ENCODE data around the gene SLCO4A1. TPM values are rescaled to one million over a fixed set of nuclear protein-coding genes. Genes with fewer than 3 reads are reported as not detected.
A peak's percentile ranks its signal among the peaks of the same experiment; 100 is the strongest.

The SLCO4A1 gene
- total RNA-seq, 2 experiments from 2014 or later: 55.0 to 56.9 TPM

GRCh38 chr20:62716198-62716940 lies 74.1 kb downstream of the SLCO4A1 start:
- H3K27ac Mint-ChIP-seq: peak overlapping the region; percentile 70
- peak overlapping the region; percentile 38 for H3K4me3 Mint-ChIP-seq
- H3K36me3 Mint-ChIP-seq: peaks cover 3% of the 10 kb centered on the region
- no peak for DNase-seq
- H3K27me3 Mint-ChIP-seq: peaks cover 3% of the 10 kb centered on the region
- peaks cover 13% of the 10 kb centered on the region for H3K4me1 Mint-ChIP-seq
- H3K9me3 Mint-ChIP-seq: peaks cover 11% of the 10 kb centered on the region

DNA sequence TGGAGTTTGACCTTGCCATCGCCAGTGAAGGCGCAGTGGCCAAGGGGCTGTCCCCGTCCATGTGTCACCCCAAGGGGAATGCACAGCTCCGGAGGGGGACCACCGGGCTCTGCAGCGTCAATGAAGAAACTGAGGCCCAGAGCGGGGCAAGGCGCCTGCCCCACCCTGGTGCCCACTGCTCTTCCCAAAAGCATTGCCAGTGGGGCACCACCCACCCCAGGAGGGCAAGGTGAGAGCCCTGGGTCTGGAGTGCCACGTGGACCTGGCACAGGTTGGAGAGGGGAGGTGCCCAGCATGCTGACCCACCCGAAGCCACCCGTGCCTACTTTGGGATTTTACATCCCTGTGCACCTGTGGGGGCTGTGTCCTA lies 74.6 kb downstream of the SLCO4A1 start:
- peaks cover 16% of the 10 kb centered on the region for H3K9me3 Mint-ChIP-seq
- no peak overlapping the region for H3K4me3 Mint-ChIP-seq
- no peak for DNase-seq
- no peaks in the 10 kb centered on the region for H3K27me3 Mint-ChIP-seq
- peaks cover 3% of the 10 kb centered on the region for H3K36me3 Mint-ChIP-seq
- no peak overlapping the region for H3K27ac Mint-ChIP-seq
- peaks cover 18% of the 10 kb centered on the region for H3K4me1 Mint-ChIP-seq

DNA sequence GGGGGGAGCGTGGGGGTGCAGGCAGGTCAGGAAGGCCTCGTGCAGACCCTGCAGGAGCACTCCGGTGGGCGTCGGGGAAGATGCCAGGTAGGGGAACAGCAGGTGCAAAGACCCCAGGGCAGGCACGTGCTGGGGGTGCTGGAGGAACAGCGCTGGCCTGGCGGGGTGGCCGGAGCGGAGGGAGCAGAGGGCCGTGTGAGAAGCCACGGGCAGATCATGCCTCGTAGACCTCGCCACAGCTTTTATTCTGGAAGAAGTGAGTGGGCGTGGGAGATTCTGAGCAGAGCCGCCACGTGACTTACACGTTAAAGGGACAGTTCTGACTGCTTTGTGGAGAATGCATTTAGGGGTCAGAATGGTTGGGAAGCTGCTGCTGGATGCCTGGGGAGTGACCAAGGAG lies 75.6 kb downstream of the SLCO4A1 start:
- H3K9me3 Mint-ChIP-seq: peaks cover 19% of the 10 kb centered on the region
- peaks cover 4% of the 10 kb centered on the region for H3K27me3 Mint-ChIP-seq

DNA sequence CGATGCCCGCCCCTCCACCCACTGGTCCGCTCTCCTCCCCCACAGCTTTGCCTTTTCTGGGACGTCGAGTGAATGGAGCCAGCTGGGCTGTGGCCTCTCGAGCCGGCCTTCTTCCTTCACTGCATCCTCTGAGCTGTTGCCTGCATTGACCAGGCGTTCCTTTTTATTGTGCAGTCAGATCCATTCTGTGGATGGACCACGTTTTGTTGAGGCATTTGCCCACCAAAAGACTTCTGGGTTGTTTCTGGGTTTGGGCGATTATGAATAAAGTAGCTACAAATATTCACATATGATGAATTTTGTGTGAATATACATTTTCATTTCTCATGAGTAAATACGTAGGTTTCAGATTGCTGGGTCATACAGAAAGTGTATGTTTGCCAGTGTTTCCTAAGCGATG lies 76.2 kb downstream of the SLCO4A1 start:
- Mint-ChIP-seq H3K27ac (no peak overlapping the region), H3K9me3 (peaks cover 19% of the 10 kb centered on the region), H3K27me3 (peaks cover 4% of the 10 kb centered on the region), H3K36me3 (peaks cover 6% of the 10 kb centered on the region), H3K4me3 (no peak overlapping the region), H3K4me1 (peaks cover 21% of the 10 kb centered on the region)
- DNase-seq: no peak

More for the DNA sequence above, 75.6 kb downstream of the SLCO4A1 start:
- peaks cover 6% of the 10 kb centered on the region for H3K36me3 Mint-ChIP-seq
- no peak overlapping the region for H3K27ac Mint-ChIP-seq
- no peak overlapping the region for H3K4me3 Mint-ChIP-seq
- no peak for DNase-seq
- peaks cover 21% of the 10 kb centered on the region for H3K4me1 Mint-ChIP-seq

DNA sequence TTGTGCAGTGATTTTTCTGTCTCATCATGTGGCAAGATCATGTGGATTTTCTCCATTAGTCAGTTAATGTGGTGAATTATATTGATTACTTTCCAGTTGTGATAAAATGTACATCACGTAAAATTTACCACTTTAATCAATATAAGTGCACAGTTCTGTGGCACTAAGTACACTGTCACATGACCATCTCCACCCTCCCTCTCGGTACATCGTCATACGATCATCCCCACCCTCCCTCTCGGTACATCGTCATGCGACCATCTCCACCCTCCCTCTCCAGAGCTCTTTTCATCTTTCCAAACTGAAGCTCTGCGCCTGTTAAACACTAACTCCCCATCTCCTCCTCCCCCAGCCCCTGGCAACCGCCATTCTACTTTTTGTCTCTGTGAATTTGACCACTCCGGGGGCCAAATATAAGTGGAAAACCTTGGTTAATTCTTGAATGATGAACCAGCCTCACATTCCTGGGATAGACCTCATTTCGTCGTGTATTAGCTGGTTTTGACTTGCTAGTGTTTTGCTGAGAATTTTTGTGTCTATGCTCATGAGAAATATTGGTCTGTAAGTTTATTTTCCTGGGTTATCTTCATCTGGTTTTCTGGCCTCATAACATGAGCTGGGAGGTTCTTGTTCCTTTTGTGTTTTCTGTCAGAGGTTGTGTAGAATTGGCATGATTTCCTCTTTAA lies 77.1 kb downstream of the SLCO4A1 start:
- H3K36me3 Mint-ChIP-seq: peaks cover 6% of the 10 kb centered on the region
- peaks cover 4% of the 10 kb centered on the region for H3K27me3 Mint-ChIP-seq
- peaks cover 21% of the 10 kb centered on the region for H3K4me1 Mint-ChIP-seq
- H3K27ac Mint-ChIP-seq: no peak overlapping the region
- no peak for DNase-seq
- H3K9me3 Mint-ChIP-seq: peaks cover 19% of the 10 kb centered on the region
- no peak overlapping the region for H3K4me3 Mint-ChIP-seq

Other genes starting within 250 kb of the SLCO4A1 start
- gene CABLES2, start 235.2 kb upstream of the SLCO4A1 start, total RNA-seq: 1 to 10 TPM; 4.9 to 5.3 TPM
- gene RBBP8NL, start 215.0 kb upstream of the SLCO4A1 start, total RNA-seq: not detected
- gene GATA5, start 166.5 kb upstream of the SLCO4A1 start, total RNA-seq: not detected
- not detected for gene NTSR1, start 66.3 kb downstream of the SLCO4A1 start, total RNA-seq
- 10 to 100 TPM; 19.3 to 19.8 TPM for gene MRGBP, start 154.0 kb downstream of the SLCO4A1 start, total RNA-seq
- gene OGFR, start 162.3 kb downstream of the SLCO4A1 start, total RNA-seq: 10 to 100 TPM; 66.1 to 69.9 TPM
- 1 to 10 TPM in 1 of 2 experiments, under 1 TPM in 1; 0.35 to 1.0 TPM for gene COL9A3, start 174.5 kb downstream of the SLCO4A1 start, total RNA-seq
- 1 to 10 TPM; 5.4 to 5.8 TPM for gene TCFL5, start 219.3 kb downstream of the SLCO4A1 start, total RNA-seq

Measured in activated naive CD8-positive, alpha-beta T cell treated with anti-CD3 and anti-CD28 coated beads for 36 hours (primary cell).